HG03457 (cell line): ENCODE data around the gene GP5.

Experiments used
- ATAC-seq: cut with Tn5 transposase; IDR thresholded peaks from one replicate; pipeline ENCODE4 v1.9.1; 2021; ENCODE audit warnings: moderate number of reproducible peaks; ENCODE audit not compliant: unreplicated experiment

GP5 gene

DNA sequence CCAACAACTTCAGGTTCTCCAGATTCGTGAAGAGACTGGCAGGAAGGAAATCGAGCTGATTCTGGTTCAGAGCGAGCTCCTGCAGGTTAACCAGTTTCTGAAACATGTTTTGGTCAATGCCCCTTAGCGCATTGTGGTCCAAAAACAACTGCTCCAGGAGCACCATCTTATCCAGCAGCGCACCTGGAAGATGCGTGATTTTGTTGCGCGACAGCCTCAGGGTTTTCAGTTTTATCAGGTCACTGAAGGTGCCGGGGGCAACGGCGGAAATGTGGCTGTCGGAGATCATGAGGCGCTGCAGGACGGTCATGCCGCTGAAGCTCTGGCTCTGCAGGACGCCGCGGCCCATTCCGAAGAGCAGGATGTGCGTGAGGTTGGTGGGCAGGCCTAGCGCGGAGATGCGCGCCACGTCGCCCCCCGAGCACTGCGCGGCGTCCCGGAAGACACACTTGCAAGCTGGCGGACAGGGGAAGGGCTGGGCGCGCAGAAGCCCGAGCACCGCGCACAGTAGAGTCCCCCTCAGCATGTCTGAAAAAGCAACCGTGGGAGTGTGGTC, 1.2 kb downstream of the GP5 start:
- no peak for ATAC-seq

GRCh38 chr3:194396859-194397756, 2.0 kb downstream of the GP5 start:
- ATAC-seq = no peak

- no peak for ATAC-seq
Measured at GRCh38 chr3:194396539-194396858, 2.6 kb downstream of the GP5 start.

DNA sequence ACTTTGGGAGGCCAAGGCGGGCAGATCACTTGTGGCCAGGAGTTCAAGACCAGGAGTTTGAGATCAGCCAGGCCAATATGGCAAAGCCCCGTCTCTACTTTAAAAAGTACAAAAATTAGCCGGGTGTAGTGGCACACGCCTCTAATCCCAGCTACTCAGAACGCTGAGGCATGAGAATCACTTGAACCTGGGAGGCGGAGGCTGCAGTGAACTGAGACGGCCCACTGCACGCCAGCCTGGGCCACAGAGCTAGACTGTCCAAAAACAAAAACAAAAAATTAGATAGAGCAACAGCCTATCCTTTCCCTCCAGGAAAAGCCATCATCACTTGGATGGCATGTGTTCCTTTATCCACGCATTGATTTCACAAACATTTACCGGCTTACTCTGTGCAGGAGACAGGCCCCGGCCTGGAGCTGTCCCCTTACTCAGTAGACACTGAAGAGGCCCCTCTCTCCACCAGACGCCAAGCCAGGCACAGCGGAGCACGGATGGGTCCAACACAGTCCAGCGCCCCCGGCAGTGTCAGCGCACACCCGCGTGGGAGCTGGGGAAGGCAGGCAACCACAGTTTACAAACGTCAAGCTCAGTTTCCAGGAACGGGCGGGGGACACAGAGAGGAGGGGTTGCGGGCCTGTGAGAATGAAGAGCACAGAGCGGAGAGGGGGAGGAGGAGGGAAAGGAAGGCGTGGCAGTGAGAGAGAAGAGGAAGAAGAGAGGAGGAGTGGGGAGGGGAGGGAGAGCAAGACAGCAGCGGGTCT, 3.1 kb downstream of the GP5 start:
- no peak for ATAC-seq

- ATAC-seq = no peak
Measured at GRCh38 chr3:194395212-194395611, 3.9 kb downstream of the GP5 start.

GRCh38 chr3:194392576-194392975, 6.5 kb downstream of the GP5 start:
- no peak for ATAC-seq

GRCh38 chr3:194390835-194391234, 8.2 kb downstream of the GP5 start:
- ATAC-seq = no peak

GRCh38 chr3:194389269-194389668, 9.8 kb downstream of the GP5 start:
- no peak for ATAC-seq

DNA sequence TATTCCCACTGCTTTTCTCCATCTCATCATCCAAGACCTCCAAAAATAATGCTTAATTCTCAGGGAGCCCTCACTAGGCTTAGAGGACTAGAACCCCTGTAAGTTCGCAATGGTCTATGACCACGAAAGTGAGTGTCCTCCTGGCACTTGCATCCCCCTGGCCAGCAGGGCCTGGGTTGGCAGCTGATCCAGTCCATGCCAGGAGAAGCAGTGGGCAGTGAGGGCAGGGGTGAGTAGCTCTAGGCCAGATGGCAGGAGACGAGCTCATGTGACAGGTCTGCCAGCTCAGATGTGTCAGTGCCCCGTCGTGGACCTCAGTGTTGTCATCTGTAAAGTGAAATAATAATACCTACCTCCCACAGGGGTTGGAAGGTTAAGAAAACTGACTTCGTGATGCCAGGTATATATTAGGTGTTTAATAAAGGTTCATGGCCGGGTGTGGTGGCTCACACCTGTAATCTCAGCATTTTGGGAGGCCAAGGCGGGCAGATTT, 11.1 kb downstream of the GP5 start:
- ATAC-seq = no peak

DNA sequence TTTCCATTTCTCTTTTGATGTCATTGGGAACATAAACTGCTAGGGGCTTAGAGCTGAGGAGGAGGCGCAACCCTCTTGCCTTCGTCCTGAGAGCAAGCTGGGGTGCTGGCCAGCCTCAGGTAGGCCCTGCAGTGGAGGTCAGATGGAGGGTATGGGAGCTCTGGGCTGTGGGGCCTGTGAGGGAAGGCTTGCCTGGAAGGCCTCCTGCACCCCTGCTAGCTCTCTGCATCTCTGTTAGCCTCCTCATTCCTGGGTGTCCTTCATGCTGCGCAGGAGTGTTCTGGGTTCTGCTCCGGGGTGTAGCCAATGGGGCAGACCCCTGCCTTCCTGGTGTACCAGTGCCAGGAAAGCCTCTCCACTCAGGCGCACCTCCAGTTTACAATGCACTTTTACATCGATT, 11.8 kb downstream of the GP5 start:
- ATAC-seq = no peak

GRCh38 chr3:194386648-194387047, 12.4 kb downstream of the GP5 start:
- ATAC-seq = no peak

GRCh38 chr3:194386066-194386465, 13.0 kb downstream of the GP5 start:
- no peak for ATAC-seq

GRCh38 chr3:194384569-194385001, 14.5 kb downstream of the GP5 start:
- ATAC-seq = no peak

DNA sequence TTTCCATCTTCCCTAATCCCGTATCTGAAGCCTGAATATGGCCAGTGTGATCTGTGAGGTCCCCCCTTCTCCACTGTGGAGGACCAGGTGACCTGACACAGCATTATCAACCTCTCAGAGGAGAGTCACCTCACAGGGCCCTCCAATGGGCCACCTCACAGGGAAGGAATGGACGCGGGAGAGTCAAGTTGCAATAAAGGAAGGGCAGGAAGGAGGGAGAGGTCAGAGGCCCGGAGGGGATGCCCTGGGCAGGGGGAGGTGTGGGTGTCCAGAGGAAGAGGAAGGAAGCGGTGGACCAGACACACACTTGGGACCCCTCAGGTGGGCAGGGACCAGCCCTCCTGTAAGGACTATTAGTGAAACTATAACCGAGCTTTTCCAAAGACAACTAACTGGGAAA, 14.9 kb downstream of the GP5 start:
- no peak for ATAC-seq

DNA sequence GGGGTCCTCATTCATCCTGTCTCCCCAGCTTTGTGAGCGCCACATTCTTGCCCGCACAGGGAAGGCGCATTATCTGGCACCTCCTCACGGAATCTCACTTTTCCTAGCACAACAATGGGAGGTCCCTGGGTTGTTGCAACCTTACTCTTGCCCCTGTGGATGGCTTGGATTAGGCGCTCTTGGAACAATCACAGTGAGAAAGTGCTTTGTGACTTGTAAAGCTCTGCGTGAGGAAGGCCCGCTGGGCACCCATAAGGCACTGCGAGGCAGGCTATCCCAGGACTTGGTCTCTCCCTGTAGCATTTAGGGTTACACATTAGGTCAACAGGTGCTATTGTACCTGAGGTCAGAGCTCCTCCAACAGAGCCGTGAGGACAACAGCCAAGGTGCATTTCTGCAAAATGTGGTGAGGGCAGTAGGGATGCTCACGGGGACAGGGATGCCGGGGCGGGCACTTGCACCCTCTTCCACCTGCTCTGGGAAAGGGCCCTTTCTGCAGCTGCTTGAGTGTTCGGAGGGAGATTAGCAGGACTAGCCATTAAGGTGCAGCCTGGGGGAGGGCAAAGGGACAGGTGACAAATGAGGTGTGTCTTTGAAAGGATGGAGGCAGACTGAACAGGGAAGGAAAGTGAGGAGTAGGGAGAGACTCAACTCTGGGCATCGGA, 15.7 kb downstream of the GP5 start:
- no peak for ATAC-seq

DNA sequence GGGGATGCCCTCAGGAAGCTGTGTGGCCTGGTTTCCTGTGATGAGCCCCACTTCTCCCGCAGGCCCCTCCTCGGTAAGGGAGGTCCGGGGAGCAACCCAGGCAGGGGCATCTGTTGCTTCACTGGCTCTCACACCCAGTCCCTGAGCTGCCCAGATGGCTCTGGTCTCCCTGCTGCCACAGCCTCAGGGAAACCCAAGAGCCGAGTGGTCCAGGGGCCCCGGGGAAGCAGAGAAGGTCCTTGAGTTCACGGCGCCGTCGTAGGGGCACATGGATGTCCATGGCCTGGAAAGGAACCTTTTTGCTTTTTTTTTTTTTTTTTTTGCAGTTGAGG, 16.2 kb downstream of the GP5 start:
- no peak for ATAC-seq

GRCh38 chr3:194382196-194382891, 16.7 kb downstream of the GP5 start:
- no peak for ATAC-seq

DNA sequence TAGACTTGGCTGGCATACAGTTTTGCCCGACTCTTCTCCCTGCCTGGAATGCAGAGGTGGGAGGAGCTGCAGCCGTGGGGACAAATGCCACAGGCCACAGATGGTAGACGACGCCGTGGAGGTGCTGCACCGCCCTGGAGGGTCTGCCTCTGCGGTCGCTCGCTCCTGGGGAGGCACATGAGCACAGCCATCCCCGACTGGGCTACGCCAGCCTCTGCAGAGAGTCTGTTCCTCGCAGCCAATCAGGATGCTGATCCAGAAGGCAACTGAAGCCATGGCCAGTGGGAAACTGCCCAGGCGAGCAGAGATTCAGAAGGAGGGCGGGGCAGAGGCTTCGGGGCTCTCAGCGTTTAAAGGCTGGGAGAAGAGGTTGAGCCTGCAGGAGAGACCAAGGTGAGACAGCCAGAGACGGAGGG, 17.6 kb downstream of the GP5 start:
- ATAC-seq = no peak

DNA sequence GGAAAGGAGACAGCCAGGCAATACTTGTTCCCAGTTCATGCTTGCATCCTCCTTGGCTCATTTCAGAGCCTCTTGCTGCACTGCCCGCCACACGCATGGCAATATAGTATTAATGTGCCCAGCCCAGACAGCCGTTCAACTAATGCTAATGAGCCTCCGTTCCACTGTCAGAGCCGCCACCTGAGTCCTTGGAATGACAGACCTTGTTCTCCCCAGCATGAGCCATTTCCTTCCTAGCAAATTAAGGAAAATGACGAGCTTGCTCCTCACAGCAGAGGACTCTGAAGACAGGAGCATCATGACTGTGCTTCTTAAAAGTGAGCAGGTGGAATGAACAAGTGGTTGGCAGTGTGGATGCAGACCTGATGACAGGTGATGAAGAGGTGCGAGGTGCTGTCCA, 18.7 kb downstream of the GP5 start:
- ATAC-seq = no peak

- no peak for ATAC-seq
Measured at GRCh38 chr3:194379651-194380050, 19.4 kb downstream of the GP5 start.

DNA sequence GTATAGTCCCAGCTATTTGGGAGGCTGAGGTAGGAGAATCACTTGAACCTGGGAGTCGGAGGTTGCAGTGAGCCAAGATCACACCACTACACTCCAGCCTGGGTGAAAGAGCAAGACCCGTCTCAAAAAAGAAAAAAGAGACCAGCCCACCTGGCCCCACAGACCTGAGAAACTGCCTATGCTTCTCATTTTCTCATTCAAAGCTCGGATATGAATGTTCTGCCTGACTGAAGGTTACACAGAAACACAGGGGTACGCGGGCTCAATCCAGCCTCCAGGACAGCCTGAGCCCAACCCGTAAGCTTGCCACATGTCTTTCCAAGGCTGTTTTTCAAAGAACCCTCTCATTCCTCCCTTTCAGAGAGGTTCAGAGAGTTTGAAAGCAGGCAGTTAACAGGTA, 19.8 kb downstream of the GP5 start:
- ATAC-seq = no peak
